Astrocyte (in vitro differentiated cells and primary cell): ENCODE data around the gene C17orf67. TPM values are rescaled to one million over a fixed set of nuclear protein-coding genes. Genes with fewer than 3 reads are reported as not detected.
A peak's percentile ranks its signal among the peaks of the same experiment; 100 is the strongest.

ENCODE experiments used
- DNase-seq: peaks from one replicate; pipeline ENCODE4 v3.0.0-alpha.2; 2010; ENCODE audit warnings: low read depth
- FAIRE-seq: peaks from 2 replicates; lab custom pipeline; 2011; peaks lifted over from hg19 to GRCh38; lab: Jason Lieb, UNC
- H2AFZ ChIP-seq: 2 replicates; pipeline ENCODE4 v1.6.0; 2012; ENCODE audit warnings: low read depth, low read length, inconsistent platforms
- H3K27ac ChIP-seq: 2 replicates; pipeline ENCODE4 v1.5.1; 2011; ENCODE audit warnings: low read depth, low read length, inconsistent platforms
- H3K27me3 ChIP-seq: 2 replicates; pipeline ENCODE4 v1.6.0; 2011; ENCODE audit warnings: low read length, inconsistent platforms; ENCODE audit not compliant: insufficient read depth
- H3K36me3 ChIP-seq: 2 replicates; pipeline ENCODE4 v1.5.1; 2011; ENCODE audit warnings: low read length, inconsistent platforms; ENCODE audit not compliant: insufficient read depth
- H3K4me1 ChIP-seq: 2 replicates; pipeline ENCODE4 v1.5.1; 2011; ENCODE audit warnings: low read length, inconsistent platforms; ENCODE audit not compliant: insufficient read depth
- H3K4me2 ChIP-seq: 2 replicates; pipeline ENCODE4 v1.6.0; 2012; ENCODE audit warnings: low read length, inconsistent platforms
- H3K4me3 ChIP-seq: 2 replicates; pipeline ENCODE4 v1.5.1; 2011; ENCODE audit warnings: low read depth, mild to moderate bottlenecking, low read length, inconsistent platforms; ENCODE audit not compliant: insufficient read depth
- H3K79me2 ChIP-seq: 2 replicates; pipeline ENCODE4 v1.6.0; 2012; ENCODE audit warnings: mild to moderate bottlenecking, low read length, inconsistent platforms; ENCODE audit not compliant: insufficient read depth
- H3K9ac ChIP-seq: 2 replicates; pipeline ENCODE4 v1.6.0; 2012; ENCODE audit warnings: mild to moderate bottlenecking, low read length, inconsistent platforms
- H3K9me3 ChIP-seq: 2 replicates; pipeline ENCODE4 v1.5.1; 2012; ENCODE audit warnings: low read depth, mild to moderate bottlenecking, low read length, inconsistent platforms; ENCODE audit not compliant: insufficient read depth
- H4K20me1 ChIP-seq: 2 replicates; pipeline ENCODE4 v1.6.0; 2012; ENCODE audit warnings: low read length, inconsistent platforms; ENCODE audit not compliant: insufficient read depth
- H3K27ac Mint-ChIP-seq: one replicate; pipeline ENCODE4 v1.8.0; 2021; ENCODE audit warnings: mild to moderate bottlenecking, mixed read lengths; ENCODE audit not compliant: unreplicated experiment
- H3K27me3 Mint-ChIP-seq: one replicate; pipeline ENCODE4 v1.8.0; 2021; ENCODE audit warnings: low read depth, mixed read lengths; ENCODE audit not compliant: unreplicated experiment
- H3K36me3 Mint-ChIP-seq: one replicate; pipeline ENCODE4 v1.8.0; 2021; ENCODE audit warnings: low read depth, mixed read lengths; ENCODE audit not compliant: unreplicated experiment
- H3K4me1 Mint-ChIP-seq: one replicate; pipeline ENCODE4 v1.8.0; 2021; ENCODE audit warnings: low read depth, mixed read lengths; ENCODE audit not compliant: unreplicated experiment
- H3K4me3 Mint-ChIP-seq: one replicate; pipeline ENCODE4 v1.8.0; 2021; ENCODE audit warnings: mild to moderate bottlenecking, moderate library complexity, mixed read lengths; ENCODE audit not compliant: unreplicated experiment
- H3K9me3 Mint-ChIP-seq: one replicate; pipeline ENCODE4 v1.8.0; 2021; ENCODE audit warnings: mild to moderate bottlenecking, mixed read lengths; ENCODE audit not compliant: unreplicated experiment
- EZH2 ChIP-seq: IDR thresholded peaks from 2 replicates; pipeline ENCODE4 v1.6.1; 2012; ENCODE audit warnings: mild to moderate bottlenecking, low read length, inconsistent platforms; ENCODE audit not compliant: insufficient read depth
- total RNA-seq: library from RNA; stranded (reverse); gene quantifications from 2 replicates; pipeline ENCODE4 v1.2.1, GENCODE V29; 2021
- TF ChIP-seq, protein P1 (sequence below): IDR thresholded peaks from 2 replicates; pipeline ENCODE4 v1.5.1; 2011; ENCODE audit warnings: low read depth, mild to moderate bottlenecking, inconsistent platforms, low read length, moderate library complexity; ENCODE audit not compliant: insufficient read depth

C17orf67 gene
- total RNA-seq, 1 donor from 2014 or later: 2.8 TPM

DNA sequence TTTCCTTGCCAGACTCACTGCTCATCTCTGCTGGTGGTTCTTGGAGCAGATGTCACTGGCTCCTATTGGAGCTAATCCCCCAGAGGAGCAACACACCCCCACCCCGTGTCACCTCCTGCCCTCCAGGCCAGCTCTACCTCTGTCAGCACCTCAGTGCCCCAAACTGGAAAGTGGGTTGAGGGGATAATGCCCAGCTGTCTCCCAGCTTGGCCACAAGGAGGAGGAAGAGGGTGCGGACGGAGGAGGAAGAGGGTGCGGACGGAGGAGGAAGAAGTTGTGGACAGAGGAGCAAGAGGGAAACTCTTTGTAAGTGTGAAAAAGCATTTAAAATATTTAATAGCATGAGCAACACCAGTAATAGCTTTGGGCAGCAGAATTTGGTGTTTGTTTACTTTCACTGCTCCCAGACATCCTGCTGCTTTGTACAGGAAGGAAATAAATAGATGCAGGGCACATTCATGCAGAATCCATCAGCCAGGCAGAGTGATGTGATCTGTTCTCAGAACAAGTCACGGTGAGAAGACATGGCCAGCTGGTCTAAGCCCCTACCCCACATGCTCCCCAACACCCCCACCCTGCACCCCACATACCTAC, 82.5 kb downstream of the C17orf67 start:
- H2AFZ ChIP-seq: no peak overlapping the region
- peaks cover 30% of the 10 kb centered on the region for H3K4me1 Mint-ChIP-seq
- no peak for FAIRE-seq

GRCh38 chr17:56744721-56745120, 89.0 kb downstream of the C17orf67 start:
- DNase-seq (no peak), FAIRE-seq (no peak)
- Mint-ChIP-seq H3K4me3 (no peak overlapping the region), H3K9me3 (peaks cover 10% of the 10 kb centered on the region), H3K4me1 (peaks cover 4% of the 10 kb centered on the region), H3K27ac (peak overlapping the region; percentile 35), H3K36me3 (peaks cover 6% of the 10 kb centered on the region), H3K27me3 (no peaks in the 10 kb centered on the region)
- TF ChIP-seq, protein P1, sequence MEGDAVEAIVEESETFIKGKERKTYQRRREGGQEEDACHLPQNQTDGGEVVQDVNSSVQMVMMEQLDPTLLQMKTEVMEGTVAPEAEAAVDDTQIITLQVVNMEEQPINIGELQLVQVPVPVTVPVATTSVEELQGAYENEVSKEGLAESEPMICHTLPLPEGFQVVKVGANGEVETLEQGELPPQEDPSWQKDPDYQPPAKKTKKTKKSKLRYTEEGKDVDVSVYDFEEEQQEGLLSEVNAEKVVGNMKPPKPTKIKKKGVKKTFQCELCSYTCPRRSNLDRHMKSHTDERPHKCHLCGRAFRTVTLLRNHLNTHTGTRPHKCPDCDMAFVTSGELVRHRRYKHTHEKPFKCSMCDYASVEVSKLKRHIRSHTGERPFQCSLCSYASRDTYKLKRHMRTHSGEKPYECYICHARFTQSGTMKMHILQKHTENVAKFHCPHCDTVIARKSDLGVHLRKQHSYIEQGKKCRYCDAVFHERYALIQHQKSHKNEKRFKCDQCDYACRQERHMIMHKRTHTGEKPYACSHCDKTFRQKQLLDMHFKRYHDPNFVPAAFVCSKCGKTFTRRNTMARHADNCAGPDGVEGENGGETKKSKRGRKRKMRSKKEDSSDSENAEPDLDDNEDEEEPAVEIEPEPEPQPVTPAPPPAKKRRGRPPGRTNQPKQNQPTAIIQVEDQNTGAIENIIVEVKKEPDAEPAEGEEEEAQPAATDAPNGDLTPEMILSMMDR: no peak
- Histone ChIP-seq H3K9me3 (no peaks in the 10 kb centered on the region), H3K27ac (no peak overlapping the region), H2AFZ (no peak overlapping the region), H3K4me1 (no peaks in the 10 kb centered on the region), H3K4me2 (no peak overlapping the region), H4K20me1 (no peaks in the 10 kb centered on the region), H3K36me3 (no peaks in the 10 kb centered on the region), H3K4me3 (no peak overlapping the region), H3K9ac (no peak overlapping the region), H3K27me3 (peaks cover 16% of the 10 kb centered on the region), H3K79me2 (no peaks in the 10 kb centered on the region)

More for the DNA sequence above, 82.5 kb downstream of the C17orf67 start:
- H3K4me2 ChIP-seq: no peak overlapping the region
- no peak for DNase-seq
- no peak overlapping the region for H3K9ac ChIP-seq
- Mint-ChIP-seq H3K36me3 (peaks cover 2% of the 10 kb centered on the region), H3K9me3 (peaks cover 7% of the 10 kb centered on the region), H3K4me3 (no peak overlapping the region), H3K27me3 (no peaks in the 10 kb centered on the region), H3K27ac (no peak overlapping the region)
- no peak overlapping the region for H3K27ac ChIP-seq
- TF ChIP-seq, protein P1: no peak
- no peak for TF ChIP-seq EZH2
- no peaks in the 10 kb centered on the region for H3K36me3 ChIP-seq
- H3K9me3 ChIP-seq: no peaks in the 10 kb centered on the region
- no peaks in the 10 kb centered on the region for H3K27me3 ChIP-seq
- peaks cover 23% of the 10 kb centered on the region for H3K4me1 ChIP-seq
- H4K20me1 ChIP-seq: no peaks in the 10 kb centered on the region
- no peaks in the 10 kb centered on the region for H3K79me2 ChIP-seq
- H3K4me3 ChIP-seq: no peak overlapping the region

DNA sequence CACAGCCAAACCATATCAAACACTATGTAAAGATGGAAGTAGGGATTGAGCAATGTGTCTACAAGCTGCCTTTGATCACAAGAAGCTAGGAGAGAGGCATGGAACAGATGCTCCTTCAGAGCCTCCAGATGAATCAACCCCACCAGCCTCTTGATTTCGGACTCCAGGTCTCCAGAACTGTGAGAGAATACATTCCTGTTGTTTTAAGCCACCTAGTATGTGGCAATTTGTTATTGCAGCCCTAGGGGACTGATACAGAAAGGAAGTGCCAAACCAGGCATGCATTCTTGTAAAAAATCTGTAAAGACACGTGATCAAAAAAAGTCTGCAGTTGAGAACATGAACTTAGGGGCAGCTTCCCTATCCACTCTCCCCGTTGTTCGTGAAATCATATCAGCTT, 91.1 kb downstream of the C17orf67 start:
- Histone ChIP-seq H3K27me3 (peaks cover 25% of the 10 kb centered on the region), H3K4me3 (no peak overlapping the region), H3K79me2 (no peaks in the 10 kb centered on the region), H4K20me1 (no peaks in the 10 kb centered on the region), H3K4me2 (no peak overlapping the region), H3K9ac (no peak overlapping the region), H2AFZ (no peak overlapping the region), H3K27ac (no peak overlapping the region), H3K4me1 (peaks cover 8% of the 10 kb centered on the region), H3K36me3 (no peaks in the 10 kb centered on the region), H3K9me3 (no peaks in the 10 kb centered on the region)
- Mint-ChIP-seq H3K9me3 (peaks cover 13% of the 10 kb centered on the region), H3K27me3 (no peaks in the 10 kb centered on the region), H3K36me3 (peaks cover 6% of the 10 kb centered on the region), H3K27ac (no peak overlapping the region), H3K4me3 (no peak overlapping the region), H3K4me1 (peaks cover 9% of the 10 kb centered on the region)
- DNase-seq (no peak), FAIRE-seq (no peak)
- TF ChIP-seq EZH2: no peak
- TF ChIP-seq, protein P1: no peak
